NT2/D1 (cell line): ENCODE measurements around the gene DBX1.

Source experiments
- DNase-seq: peaks from one replicate; pipeline ENCODE4 v3.0.0-alpha.2; 2011; ENCODE audit warnings: low read depth, low spot score
- H3K27me3 ChIP-seq: 2 replicates; pipeline ENCODE4 v1.6.0; 2011; ENCODE audit warnings: mild to moderate bottlenecking; ENCODE audit not compliant: insufficient read length, insufficient read depth
- H3K36me3 ChIP-seq: 2 replicates; pipeline ENCODE4 v1.6.1; 2011; ENCODE audit warnings: mild to moderate bottlenecking, low read length, mixed read lengths; ENCODE audit not compliant: insufficient read depth, insufficient read length
- H3K4me1 ChIP-seq: 2 replicates; pipeline ENCODE4 v1.5.1; 2011; ENCODE audit not compliant: insufficient read depth, insufficient read length
- H3K4me3 ChIP-seq: 2 replicates; pipeline ENCODE4 v1.5.1; 2011; ENCODE audit warnings: low read depth; ENCODE audit not compliant: insufficient read length
- H3K9ac ChIP-seq: 2 replicates; pipeline ENCODE4 v1.6.0; 2011; ENCODE audit warnings: low read depth; ENCODE audit not compliant: insufficient read length
- H3K9me3 ChIP-seq: 2 replicates; pipeline ENCODE4 v1.5.1; 2011; ENCODE audit warnings: mild to moderate bottlenecking, low read length; ENCODE audit not compliant: insufficient read depth
- SUZ12 ChIP-seq: IDR thresholded peaks from 2 replicates; pipeline ENCODE4 v1.6.1; 2011; ENCODE audit not compliant: insufficient read length, insufficient read depth; ENCODE audit errors: extremely low read depth
- YY1 ChIP-seq: IDR thresholded peaks from 2 replicates; pipeline ENCODE4 v1.6.1; 2011; ENCODE audit not compliant: insufficient read length, insufficient read depth
- ZNF274 ChIP-seq: IDR thresholded peaks from 2 replicates; pipeline ENCODE4 v1.6.1; 2011; ENCODE audit warnings: mild to moderate bottlenecking, low read depth, low read length

The DBX1 gene

DNA sequence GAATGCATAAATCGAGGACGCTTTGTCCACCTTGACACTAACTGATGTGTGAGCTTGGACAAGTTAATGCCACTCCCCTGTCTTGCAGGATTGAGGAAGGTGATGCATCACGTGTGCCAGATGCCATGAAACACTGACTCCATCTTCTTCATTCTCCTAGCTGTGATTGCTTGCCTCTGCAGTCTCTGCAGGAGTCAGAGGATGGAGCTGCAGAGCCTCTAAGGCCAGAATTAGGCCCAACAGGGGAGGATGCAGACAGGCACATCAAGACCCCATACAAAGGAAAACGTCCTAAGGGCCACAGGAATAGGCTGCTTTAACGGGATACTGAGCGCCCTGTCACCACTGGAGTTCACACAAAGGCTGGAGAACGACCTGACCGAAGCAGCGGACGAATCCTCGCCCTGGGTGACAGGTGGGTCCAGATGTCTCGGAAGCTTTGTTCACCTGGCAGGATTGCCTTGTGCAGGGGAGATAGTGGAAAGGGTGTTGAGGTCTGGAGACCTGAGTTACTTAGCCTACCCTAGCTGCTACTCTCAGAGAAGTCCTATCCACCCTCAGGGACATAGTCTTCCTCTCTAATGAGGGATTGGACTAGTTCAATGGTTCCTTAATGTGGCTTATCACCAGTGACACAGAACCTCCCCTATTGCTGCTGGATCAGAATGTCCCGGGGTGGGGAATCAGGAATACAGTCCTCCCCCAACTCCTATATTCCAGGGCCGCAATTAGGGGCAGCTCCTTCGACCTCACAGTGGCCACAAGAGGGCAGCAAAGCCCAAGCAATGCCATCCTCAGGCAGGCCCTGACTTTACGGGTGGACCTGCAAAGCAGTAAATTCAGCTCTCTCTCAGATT is 32.4 kb downstream of the DBX1 start:
- Histone ChIP-seq H3K9me3 (no peaks in the 10 kb centered on the region), H3K36me3 (no peaks in the 10 kb centered on the region), H3K9ac (no peak overlapping the region), H3K27me3 (no peaks in the 10 kb centered on the region), H3K4me3 (no peak overlapping the region), H3K4me1 (peaks cover 5% of the 10 kb centered on the region)
- peak; percentile 64 for DNase-seq
- TF ChIP-seq YY1 (no peak), SUZ12 (no peak), ZNF274 (no peak)

DNA sequence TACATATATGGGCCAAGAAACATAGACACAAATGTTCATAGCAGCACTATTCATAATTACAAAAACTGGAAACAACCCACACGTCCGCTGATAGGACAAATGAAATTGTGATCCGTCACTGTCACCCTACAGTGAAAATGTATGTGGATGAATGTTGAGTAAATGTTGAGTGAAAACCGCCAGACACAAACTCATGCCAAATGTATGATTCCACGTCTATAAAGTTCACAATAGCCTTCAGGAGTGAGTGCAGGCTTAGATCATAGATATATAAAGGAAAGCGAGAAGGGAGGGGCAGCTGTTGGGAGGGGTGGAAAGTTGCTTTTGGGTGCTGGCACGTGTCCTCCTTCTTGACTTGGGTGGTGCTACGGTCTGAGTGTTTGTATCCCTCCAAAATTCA is 33.6 kb downstream of the DBX1 start:
- no peaks in the 10 kb centered on the region for H3K9me3 ChIP-seq
- peaks cover 5% of the 10 kb centered on the region for H3K4me1 ChIP-seq
- no peak for TF ChIP-seq ZNF274
- TF ChIP-seq YY1 = no peak
- TF ChIP-seq SUZ12 = no peak
- H3K9ac ChIP-seq = no peak overlapping the region
- no peaks in the 10 kb centered on the region for H3K36me3 ChIP-seq
- no peak overlapping the region for H3K4me3 ChIP-seq
- no peak for DNase-seq
- H3K27me3 ChIP-seq = no peaks in the 10 kb centered on the region

DNA sequence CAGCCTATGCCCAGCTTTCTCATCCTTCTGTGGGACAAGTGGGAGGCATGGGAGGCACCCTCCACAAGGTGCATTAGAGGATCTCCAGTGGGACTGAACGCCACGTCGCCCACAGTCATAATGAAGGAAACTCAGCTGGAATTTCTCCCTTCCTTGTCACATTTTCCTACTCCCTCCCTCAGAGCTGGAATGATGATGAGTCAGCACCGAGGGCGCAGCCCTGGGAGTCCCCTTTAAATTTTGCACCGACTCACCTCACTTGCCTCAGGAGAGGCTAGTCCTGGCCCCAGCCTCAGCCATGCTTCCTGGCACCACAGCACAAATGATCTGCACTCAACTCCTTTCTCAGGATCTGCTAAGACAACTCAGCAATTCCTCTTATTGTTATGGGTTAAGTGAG is 34.3 kb downstream of the DBX1 start:
- DNase-seq = no peak
- no peaks in the 10 kb centered on the region for H3K27me3 ChIP-seq
- no peaks in the 10 kb centered on the region for H3K36me3 ChIP-seq
- H3K4me3 ChIP-seq = no peak overlapping the region
- H3K4me1 ChIP-seq = peaks cover 5% of the 10 kb centered on the region
- TF ChIP-seq SUZ12 (no peak), ZNF274 (no peak), YY1 (no peak)
- H3K9ac ChIP-seq = no peak overlapping the region
- no peaks in the 10 kb centered on the region for H3K9me3 ChIP-seq

DNA sequence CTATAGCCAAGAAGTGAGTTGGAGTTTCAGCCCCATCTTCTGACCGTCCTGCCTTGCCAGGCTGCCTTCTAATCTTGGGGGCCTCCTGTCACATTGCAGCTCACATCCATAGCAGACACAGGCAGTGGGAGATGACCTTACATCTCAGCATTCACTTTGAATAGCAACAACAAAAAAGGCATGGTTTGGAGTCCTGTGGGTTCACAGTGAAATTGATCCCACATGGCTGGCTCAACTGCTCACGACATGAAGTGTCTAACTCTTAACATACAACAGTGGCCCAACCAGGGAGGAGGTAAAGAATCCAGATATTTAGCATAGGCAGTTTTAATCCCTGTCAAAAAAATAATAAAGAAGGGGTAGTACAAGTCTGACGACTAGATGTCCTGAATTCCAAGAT is 38.1 kb downstream of the DBX1 start:
- no peak overlapping the region for H3K9ac ChIP-seq
- no peaks in the 10 kb centered on the region for H3K9me3 ChIP-seq
- DNase-seq = no peak
- H3K4me3 ChIP-seq = no peak overlapping the region
- H3K27me3 ChIP-seq = no peaks in the 10 kb centered on the region
- TF ChIP-seq ZNF274 (no peak), YY1 (no peak), SUZ12 (no peak)
- peaks cover 2% of the 10 kb centered on the region for H3K4me1 ChIP-seq
- H3K36me3 ChIP-seq = peaks cover 31% of the 10 kb centered on the region

DNA sequence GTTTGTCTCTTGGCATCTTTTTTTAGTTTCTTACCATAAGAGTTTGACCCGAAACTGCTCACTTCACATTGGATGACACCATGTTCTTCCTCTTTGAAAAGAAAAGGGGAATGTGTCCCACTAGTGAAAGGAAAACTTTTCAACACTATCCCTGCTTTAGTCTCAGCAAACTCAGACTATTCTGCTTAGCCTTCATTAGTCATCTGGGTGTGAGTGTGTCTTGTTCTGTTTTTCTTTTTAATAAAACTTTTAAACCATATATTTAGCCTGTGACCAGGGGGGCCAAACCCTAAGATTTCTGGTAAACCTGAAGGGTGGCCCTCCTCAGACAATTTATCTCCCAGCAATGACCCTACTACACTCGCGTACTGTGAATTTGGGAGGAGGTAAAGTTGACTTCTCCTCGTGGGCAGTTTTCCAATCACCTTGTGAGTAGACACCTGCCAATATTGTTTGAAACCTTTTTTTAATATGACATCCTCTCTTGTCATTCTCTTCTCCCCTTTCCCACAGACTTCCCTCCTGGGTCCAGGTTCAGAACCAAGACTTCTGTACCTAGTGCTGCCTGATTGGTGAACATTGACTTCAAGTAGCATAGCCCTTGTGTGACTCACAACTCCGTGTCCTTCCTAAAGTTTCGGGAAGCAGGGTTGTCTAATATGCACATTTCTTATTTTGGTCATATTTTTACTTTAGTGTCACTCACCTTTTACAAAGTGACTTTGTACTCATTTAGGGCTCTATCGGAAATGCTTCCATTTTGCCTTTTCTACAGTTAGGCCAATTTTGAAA is 39.9 kb downstream of the DBX1 start:
- Histone ChIP-seq H3K4me1 (no peaks in the 10 kb centered on the region), H3K9me3 (no peaks in the 10 kb centered on the region), H3K9ac (no peak overlapping the region), H3K36me3 (peaks cover 46% of the 10 kb centered on the region), H3K27me3 (no peaks in the 10 kb centered on the region), H3K4me3 (no peak overlapping the region)
- TF ChIP-seq YY1 = no peak
- no peak for TF ChIP-seq SUZ12
- no peak for TF ChIP-seq ZNF274
- DNase-seq = no peak

DNA sequence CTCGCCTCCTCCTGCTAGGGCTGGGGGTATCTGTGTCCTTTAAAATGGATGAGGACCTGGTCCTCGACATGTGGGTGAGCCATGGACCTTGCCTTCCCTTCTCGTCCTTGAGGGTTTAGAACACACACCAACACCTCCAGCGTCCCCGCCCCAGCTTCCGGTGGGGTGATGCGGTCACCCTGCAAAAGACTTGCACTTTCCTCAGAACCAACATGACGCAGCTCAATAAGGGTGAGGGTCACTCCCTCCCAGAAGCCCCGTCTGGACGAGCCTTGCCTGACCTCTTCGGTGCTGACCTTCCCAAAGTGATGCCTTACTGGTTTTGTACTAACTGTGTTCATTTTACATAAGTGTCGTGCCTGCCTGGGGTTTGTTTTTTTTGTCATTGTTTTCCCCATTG is 41.0 kb downstream of the DBX1 start:
- no peaks in the 10 kb centered on the region for H3K9me3 ChIP-seq
- no peak overlapping the region for H3K9ac ChIP-seq
- TF ChIP-seq SUZ12 (no peak), YY1 (no peak), ZNF274 (no peak)
- peaks cover 55% of the 10 kb centered on the region for H3K36me3 ChIP-seq
- H3K27me3 ChIP-seq = no peaks in the 10 kb centered on the region
- no peak for DNase-seq
- H3K4me3 ChIP-seq = no peak overlapping the region
- H3K4me1 ChIP-seq = no peaks in the 10 kb centered on the region

DNA sequence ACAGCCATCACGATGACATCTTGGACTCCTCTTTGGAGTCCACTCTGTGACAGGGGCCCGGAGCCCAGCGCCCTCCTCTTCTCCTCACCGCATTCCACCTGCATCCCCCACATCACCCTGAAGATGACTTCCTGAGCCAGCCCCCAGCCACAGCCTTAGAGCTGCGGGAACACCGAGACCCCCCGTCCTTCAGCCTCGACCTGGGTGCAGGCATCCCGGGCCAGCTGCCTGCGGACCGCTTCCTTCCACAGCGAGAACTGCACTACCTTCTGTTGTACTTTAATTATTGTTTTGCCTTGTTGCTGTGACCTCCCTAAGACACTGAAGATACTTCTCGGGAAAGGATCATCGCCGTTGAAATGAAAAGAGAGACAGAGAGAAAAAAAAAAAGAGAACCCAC is 42.1 kb downstream of the DBX1 start:
- DNase-seq = no peak
- Histone ChIP-seq H3K27me3 (no peaks in the 10 kb centered on the region), H3K9me3 (no peaks in the 10 kb centered on the region), H3K4me1 (no peaks in the 10 kb centered on the region), H3K36me3 (peaks cover 66% of the 10 kb centered on the region), H3K4me3 (no peak overlapping the region), H3K9ac (no peak overlapping the region)
- TF ChIP-seq SUZ12 = no peak
- TF ChIP-seq YY1 = no peak
- no peak for TF ChIP-seq ZNF274
